ENCODE data around the gene TMEM120A. TPM values are rescaled to one million over a fixed set of nuclear protein-coding genes. Genes with fewer than 3 reads are reported as not detected.

TMEM120A gene
- total RNA-seq, 1 donor from 2014 or later = 34.2 TPM

- Histone ChIP-seq H3K4me1 (ENCODE audit: insufficient read depth, low read length) (peaks cover 3% of the 10 kb centered on the region), H3K9me3 (ENCODE audit: insufficient read depth, low read depth, low read length) (no peaks in the 10 kb centered on the region), H2AFZ (ENCODE audit: low read depth, low read length) (no peak overlapping the region), H4K20me1 (ENCODE audit: insufficient read depth, low read length) (peaks cover 16% of the 10 kb centered on the region), H3K4me2 (ENCODE audit: low read length) (no peak overlapping the region), H3K27ac (ENCODE audit: low read depth, low read length) (no peak overlapping the region), H3K4me3 (ENCODE audit: insufficient read depth, low read depth, low read length) (no peak overlapping the region), H3K9ac (ENCODE audit: low read length) (no peak overlapping the region), H3K79me2 (ENCODE audit: insufficient read depth, low read length) (no peaks in the 10 kb centered on the region), H3K27me3 (ENCODE audit: insufficient read depth, low read length) (no peaks in the 10 kb centered on the region), H3K36me3 (ENCODE audit: insufficient read depth, low read length) (peaks cover 5% of the 10 kb centered on the region)
- TF ChIP-seq EZH2 (IDR thresholded peaks at IDR 0.05; ENCODE audit: insufficient read depth, low read length) (no peak), CTCF (IDR thresholded peaks at IDR 0.05; ENCODE audit: insufficient read depth, low read depth, low read length) (peak; percentile 7)
- Mint-ChIP-seq H3K27ac (ENCODE audit: unreplicated experiment) (no peak overlapping the region), H3K36me3 (ENCODE audit: low read depth, unreplicated experiment) (peaks cover 19% of the 10 kb centered on the region), H3K4me1 (ENCODE audit: low read depth, unreplicated experiment) (peaks cover 10% of the 10 kb centered on the region), H3K9me3 (ENCODE audit: unreplicated experiment) (no peaks in the 10 kb centered on the region), H3K4me3 (ENCODE audit: unreplicated experiment) (no peak overlapping the region), H3K27me3 (ENCODE audit: low read depth, unreplicated experiment) (no peaks in the 10 kb centered on the region)
- DNase-seq (ENCODE audit: low read depth) (no peak), FAIRE-seq (no peak)
Measured at GRCh38 chr7:75971961-75972763, 22.2 kb downstream of the TMEM120A start.

- Histone ChIP-seq H3K4me1 (ENCODE audit: insufficient read depth, low read length) (peaks cover 6% of the 10 kb centered on the region), H3K36me3 (ENCODE audit: insufficient read depth, low read length) (peaks cover 5% of the 10 kb centered on the region), H3K27ac (ENCODE audit: low read depth, low read length) (no peak overlapping the region), H4K20me1 (ENCODE audit: insufficient read depth, low read length) (peaks cover 16% of the 10 kb centered on the region), H3K4me2 (ENCODE audit: low read length) (no peak overlapping the region), H3K4me3 (ENCODE audit: insufficient read depth, low read depth, low read length) (no peak overlapping the region), H3K9me3 (ENCODE audit: insufficient read depth, low read depth, low read length) (no peaks in the 10 kb centered on the region), H2AFZ (ENCODE audit: low read depth, low read length) (no peak overlapping the region), H3K9ac (ENCODE audit: low read length) (no peak overlapping the region), H3K27me3 (ENCODE audit: insufficient read depth, low read length) (no peaks in the 10 kb centered on the region), H3K79me2 (ENCODE audit: insufficient read depth, low read length) (no peaks in the 10 kb centered on the region)
- Mint-ChIP-seq H3K9me3 (ENCODE audit: unreplicated experiment) (no peaks in the 10 kb centered on the region), H3K27me3 (ENCODE audit: low read depth, unreplicated experiment) (no peaks in the 10 kb centered on the region), H3K4me3 (ENCODE audit: unreplicated experiment) (no peak overlapping the region), H3K36me3 (ENCODE audit: low read depth, unreplicated experiment) (peaks cover 19% of the 10 kb centered on the region), H3K27ac (ENCODE audit: unreplicated experiment) (no peak overlapping the region), H3K4me1 (ENCODE audit: low read depth, unreplicated experiment) (peaks cover 10% of the 10 kb centered on the region)
- DNase-seq (ENCODE audit: low read depth) (no peak), FAIRE-seq (no peak)
- TF ChIP-seq EZH2 (IDR thresholded peaks at IDR 0.05; ENCODE audit: insufficient read depth, low read length) (no peak), CTCF (IDR thresholded peaks at IDR 0.05; ENCODE audit: insufficient read depth, low read depth, low read length) (no peak)
Measured at GRCh38 chr7:75971309-75971960, 23.0 kb downstream of the TMEM120A start.
